RPMI8226 (cell line): ENCODE measurements around the gene DNAH8.

Source experiments
- DNase-seq: peaks from one replicate; pipeline ENCODE4 v3.0.0-alpha.2; 2015

DNAH8 gene

GRCh38 chr6:39026175-39026574 is 311.1 kb downstream of the DNAH8 start:
- DNase-seq: no peak

- peak; percentile 44 for DNase-seq
These were observed 314.3 kb downstream of the DNAH8 start for GRCh38 chr6:39029156-39030011.

GRCh38 chr6:39035681-39036080 is 320.6 kb downstream of the DNAH8 start:
- DNase-seq: no peak

GRCh38 chr6:39037082-39037508 is 322.0 kb downstream of the DNAH8 start:
- no peak for DNase-seq

- DNase-seq: no peak
These were observed 322.6 kb downstream of the DNAH8 start for GRCh38 chr6:39037707-39038106.

GRCh38 chr6:39040080-39040673 is 325.1 kb downstream of the DNAH8 start:
- DNase-seq: no peak

DNA sequence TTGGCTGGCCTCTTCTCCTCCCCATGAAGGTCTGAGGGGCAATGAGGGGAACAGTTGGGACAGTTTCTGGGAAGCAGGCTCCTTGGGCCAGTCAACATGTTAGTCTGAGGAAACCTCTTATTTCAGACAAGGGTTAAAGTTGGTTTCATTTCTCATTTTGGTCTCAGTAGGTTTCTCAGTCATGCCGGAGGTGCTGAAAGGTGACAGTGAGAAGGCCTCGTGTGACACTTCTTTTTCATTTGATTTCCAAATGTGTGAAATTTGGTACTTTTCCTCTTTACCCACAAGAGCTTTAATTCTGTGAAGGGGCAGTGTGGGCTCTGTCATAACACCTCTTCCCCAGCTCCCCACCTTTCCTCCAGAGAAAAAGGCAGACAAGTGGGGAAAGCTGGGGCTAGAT is 326.0 kb downstream of the DNAH8 start:
- no peak for DNase-seq

GRCh38 chr6:39043776-39044175 is 328.7 kb downstream of the DNAH8 start:
- DNase-seq: no peak

GRCh38 chr6:39044181-39044580 is 329.1 kb downstream of the DNAH8 start:
- no peak for DNase-seq

- no peak for DNase-seq
These were observed 332.6 kb downstream of the DNAH8 start for GRCh38 chr6:39047434-39048327.

- DNase-seq: no peak
These were observed 333.6 kb downstream of the DNAH8 start, which contains the start of gene GLP1R for GRCh38 chr6:39048481-39049399. TSS of gene GLP1R (plus strand) at chr6:39048781. CDS start at chr6:39048841, 60 bp downstream.

DNA sequence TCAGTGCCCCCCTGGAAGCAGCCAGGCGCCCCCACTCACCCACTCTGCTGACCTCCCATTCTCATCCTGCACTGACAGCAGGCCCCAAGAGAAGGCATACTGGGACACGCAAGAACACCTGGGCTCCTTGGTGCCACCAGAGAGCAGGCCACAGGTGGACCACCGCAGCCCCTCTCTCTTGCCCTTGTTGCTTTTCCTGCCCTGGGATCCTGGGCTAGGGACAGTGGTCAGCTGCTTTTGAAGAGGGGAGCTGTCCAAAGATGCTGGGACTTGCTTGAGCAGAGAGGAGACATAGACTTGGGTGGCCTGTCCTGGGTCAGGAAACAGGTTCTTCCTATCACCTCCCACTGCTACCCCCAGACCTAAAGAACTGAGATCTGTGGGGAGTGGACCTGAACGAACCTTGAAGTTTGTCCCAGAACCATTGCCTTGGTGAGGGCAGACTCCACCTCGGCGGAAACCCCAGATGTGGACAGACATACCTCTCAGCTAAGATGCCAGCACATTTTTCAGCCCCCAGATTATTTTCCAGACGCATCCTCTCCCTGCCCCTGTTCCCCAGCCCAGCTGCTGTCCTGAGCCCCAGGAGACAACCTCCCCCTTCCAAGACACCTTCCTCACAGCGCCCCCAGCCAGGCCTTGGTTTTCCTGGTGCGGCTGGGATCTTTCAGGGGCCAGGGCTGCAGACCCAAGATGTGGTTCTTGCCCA is 334.6 kb downstream of the DNAH8 start:
- no peak for DNase-seq

DNA sequence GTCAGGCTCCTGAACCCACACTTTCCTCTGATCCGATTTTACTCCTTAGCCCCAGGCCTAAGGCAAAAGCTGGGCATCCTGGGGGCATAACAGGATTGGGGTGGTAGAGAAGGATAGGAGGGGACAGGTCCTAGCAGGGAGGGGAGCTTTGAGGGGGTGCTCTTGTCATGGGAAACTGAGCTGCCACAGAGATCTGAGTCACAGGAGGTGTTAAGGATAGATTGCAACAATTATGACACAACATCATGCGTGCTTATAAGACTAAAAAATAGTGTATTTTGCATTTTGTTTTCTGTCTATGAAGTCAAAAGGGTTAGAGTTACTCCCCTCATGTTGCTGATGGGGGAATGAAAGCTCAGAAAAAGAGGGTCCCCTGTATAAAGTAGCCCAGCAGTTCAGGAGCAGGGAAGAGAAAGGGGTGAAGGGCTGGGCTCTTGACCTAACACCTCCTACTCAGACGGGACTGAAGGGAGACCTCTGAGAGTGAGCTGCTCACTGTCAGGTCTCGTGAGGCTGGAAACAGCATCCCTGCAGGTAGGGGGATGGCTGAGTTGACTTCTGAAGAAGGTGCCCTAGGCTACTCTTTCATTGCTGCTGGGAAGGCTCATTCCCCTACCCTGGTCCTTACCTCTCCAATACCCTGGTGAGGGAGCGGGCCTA is 335.5 kb downstream of the DNAH8 start:
- DNase-seq: no peak

GRCh38 chr6:39051399-39052122 is 336.4 kb downstream of the DNAH8 start:
- peak; percentile 12 for DNase-seq

DNA sequence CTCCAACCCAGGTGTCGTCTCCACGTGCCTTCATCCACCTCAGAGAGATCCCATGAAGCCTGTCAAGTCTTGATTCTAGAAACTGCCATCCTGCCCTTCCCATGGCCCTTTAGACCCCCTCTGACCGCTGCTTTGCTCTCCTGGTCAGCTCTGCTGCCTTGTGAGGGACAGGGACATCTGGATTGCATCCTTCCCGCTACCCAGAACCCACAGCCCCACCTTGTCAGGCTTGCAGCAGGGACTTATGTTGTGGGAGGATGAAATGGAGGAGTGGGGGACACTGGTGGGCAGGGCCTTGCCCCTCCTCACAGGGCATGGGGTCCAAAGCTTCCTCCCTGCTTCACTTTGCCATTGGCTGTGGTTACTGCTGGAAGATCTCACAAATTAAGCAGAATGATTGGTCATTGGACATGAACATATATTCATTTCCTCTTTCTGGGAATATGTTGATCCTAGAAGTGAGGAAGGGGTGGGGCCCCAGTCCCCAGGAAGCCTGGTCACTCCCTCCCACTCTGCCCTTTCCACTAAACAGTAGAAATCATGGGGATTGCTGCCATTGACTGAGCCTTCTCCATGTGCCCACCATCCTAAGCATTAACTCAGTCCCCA is 338.0 kb downstream of the DNAH8 start:
- no peak for DNase-seq

DNA sequence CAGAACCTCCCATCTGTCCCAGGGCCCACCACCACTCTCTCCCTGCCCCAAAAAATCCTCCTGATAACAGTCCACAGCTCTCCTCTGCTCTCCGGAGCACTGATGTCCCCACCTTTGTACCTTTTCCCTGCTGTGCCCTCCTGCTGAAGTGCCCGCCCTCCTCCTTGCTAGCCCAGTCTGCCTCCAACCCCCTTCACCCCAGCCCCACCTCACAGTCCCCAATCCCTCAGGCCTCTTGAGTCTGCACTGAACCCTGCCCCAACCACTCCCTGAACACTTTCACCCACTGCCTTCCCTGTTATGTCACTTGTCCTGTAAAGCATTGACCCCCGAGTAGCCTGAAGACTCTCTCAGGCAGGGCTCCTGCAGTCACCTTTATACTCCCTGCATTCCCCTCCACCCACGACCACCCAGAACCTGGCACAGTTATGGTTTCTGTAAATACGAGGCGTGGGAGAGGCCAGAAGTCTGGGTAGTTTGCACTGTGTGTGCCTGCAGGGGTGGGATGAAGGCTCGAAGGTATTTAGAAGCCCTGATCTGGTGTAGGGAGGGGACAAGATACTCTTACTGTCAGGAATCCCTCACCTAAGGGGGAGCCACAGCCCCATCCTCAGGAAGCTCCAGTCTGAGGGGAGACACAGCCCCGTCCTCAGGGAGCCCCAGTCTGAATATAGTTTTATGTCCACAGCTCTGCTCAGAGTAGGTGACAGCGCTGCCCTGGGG is 338.9 kb downstream of the DNAH8 start:
- no peak for DNase-seq

DNA sequence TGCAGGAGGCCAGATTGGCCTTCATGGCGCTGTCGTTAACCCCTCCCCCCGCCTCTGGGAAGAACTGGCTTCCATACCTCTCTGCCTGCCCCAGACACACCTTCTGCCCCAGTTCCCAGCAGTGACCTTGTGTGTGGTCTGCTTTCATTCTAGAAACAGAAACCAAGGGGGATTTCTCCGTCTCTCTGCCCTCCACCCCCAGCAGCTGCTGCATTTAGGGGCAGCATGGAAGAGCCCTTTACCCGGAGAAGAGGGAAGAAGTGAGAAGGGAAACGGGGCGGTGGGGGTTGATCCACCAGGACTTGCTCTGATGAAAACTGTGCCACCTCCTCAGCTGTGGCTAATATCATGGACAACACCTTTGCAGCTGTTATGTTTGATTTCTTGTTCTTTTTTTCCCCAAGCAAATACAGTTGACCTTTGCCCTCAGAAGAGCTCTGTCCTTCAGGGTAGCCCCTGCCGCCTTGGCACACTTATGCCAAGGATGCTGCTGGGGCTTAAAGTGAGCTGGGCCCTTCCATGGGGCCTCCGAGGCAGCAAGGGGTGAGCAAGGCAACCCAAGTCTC is 339.5 kb downstream of the DNAH8 start:
- DNase-seq: no peak

GRCh38 chr6:39055661-39056060 is 340.6 kb downstream of the DNAH8 start:
- no peak for DNase-seq

GRCh38 chr6:39056191-39056590 is 341.1 kb downstream of the DNAH8 start:
- no peak for DNase-seq
